GM19372 (cell line): Measurements from ENCODE around the gene SEPTIN8.

Experiments
- ATAC-seq: cut with Tn5 transposase; IDR thresholded peaks from one replicate; pipeline ENCODE4 v1.9.1; 2021; ENCODE audit warnings: mild to moderate bottlenecking, low read depth, moderate library complexity; ENCODE audit not compliant: unreplicated experiment

SEPTIN8 gene

DNA sequence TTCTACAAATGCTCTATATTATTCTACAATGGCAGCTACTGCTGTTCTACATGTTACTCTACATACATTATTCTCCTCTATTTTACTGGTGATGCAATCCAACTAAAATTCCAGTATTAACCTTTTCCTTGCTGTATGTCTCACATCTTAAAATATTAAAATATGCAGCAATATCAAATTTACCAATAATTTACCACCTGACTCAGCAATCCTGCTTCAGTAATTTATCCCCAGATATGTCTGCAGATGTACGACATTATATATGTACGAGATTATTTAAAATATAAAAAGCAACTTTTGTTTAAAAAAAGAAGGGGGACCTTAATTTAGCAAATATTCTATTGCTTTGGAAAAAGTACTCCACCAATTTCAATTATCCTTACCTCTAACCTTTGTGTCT is 51.3 kb downstream of the SEPTIN8 start:
- no peak for ATAC-seq

DNA sequence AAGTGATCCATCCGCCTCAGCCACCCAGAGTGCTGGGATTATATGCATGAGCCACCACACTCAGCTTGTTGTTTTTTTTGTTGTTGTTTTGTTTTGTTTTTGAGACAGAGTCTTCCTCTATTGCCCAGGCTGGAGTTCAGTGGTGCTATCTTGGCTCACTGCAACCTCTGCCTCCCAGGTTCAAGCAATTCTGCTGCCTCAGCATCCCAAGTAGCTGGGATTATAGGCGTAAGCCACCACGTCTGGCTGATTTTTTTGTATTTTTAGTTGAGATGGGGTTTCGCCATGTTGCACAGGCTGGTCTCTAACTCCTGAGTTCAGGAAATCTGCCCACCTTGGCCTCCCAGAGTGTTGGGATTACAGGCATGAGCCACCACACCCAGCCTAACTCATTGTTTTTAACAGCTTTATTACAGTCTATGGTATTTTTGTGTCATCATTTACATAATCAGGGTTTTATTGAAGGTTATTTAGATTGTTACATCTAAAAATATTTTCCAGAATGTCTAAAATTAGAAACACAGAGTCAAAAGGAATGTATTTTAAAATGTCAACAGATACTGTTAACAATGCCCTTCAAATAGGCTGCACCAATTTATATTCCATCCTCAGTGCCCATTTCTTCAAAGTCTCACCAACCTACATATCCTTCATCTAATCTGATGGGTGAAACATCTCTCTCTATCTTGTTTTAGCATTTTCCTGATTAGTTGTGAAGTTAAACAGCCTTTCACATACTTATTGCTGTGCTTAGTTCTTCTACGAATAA is 58.3 kb downstream of the SEPTIN8 start:
- ATAC-seq = no peak

DNA sequence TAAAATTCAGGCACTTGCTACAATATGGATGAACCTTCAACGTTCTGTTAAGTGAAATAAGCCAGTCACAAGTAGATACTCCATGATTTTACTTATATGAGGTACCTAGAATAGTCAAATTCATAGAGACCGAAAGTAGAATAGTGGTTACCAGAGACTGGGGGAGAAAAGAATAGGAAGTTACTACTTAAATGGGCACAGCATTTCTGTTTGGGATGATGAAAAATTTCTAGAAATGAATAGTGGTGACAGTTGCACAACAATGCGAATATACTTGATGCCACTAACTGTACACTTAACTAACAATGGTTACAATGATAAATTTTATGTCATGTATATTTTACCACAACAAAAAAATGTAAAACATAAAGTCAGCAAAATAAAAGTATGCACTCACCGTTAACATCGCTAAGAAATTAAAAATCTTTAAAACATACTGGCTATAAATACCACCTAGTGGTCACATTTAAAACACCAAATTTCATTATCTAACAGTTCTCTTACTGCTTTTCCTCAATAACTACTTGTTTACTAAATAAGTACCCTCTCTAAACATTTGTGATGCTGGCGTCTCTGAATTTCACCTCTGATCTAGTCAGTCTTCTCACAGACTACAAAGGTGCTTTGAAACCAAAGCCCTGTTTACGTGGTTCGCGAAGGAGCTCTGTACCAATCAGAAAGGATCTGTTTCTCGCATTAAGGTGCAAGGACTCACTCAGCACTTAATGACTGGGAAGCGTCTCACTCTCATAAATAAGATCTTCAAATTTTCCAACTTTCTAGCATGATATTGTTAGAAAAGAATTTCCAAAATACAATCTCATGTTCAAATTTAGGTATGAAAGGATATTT is 62.4 kb downstream of the SEPTIN8 start:
- no peak for ATAC-seq

DNA sequence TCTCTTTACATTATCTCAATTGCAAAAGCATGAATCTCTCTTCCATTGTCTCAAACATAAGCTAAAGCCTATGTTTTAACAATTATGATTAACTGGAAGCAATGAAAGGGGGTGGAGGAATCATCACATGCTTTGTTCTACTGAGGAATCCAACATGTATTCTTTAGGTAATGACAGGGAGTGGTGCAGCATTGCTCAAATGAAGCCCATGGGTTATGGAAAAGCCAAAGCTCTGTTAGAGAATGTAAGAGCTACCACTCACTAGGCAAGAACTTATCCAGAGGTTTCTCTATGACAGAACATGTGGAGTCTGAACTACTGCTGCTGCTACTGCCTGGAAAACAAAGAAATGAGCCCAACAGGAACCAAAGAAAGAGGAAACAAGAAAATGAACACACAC is 68.4 kb downstream of the SEPTIN8 start:
- ATAC-seq = no peak

DNA sequence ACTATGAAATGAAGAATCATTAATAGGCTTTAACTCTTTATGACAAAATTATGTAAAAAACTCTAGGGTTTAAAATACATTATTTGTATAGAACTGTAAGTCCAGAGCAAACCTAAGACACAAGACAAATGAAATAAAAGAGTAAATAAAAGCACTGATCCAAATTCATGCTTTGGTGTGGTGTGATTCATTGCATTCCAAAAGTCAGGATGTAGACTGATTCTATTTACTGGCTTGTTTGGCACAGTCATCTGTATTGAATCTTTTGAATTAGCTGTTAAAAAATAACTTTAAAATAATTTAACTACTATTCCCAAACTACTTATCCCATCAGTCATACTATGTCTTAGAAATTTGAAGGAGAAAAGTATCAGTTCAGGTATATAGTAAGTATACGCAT is 72.2 kb downstream of the SEPTIN8 start:
- no peak for ATAC-seq
